Measurements from ENCODE around the gene GFPT2. TPM values are rescaled to one million over a fixed set of nuclear protein-coding genes. Genes with fewer than 3 reads are reported as not detected.

Gene GFPT2
- total RNA-seq, 1 donor from 2014 or later, result 17.6 TPM

GRCh38 chr5:180304431-180305375 lies 48.4 kb downstream of the GFPT2 start:
- Mint-ChIP-seq H3K4me3 (no peak overlapping the region), H3K27me3 (no peaks in the 10 kb centered on the region), H3K9me3 (no peaks in the 10 kb centered on the region), H3K4me1 (ENCODE audit: unreplicated experiment) (no peaks in the 10 kb centered on the region), H3K27ac (no peak overlapping the region), H3K36me3 (no peaks in the 10 kb centered on the region)
- no peak for TF ChIP-seq CTCF (conservative IDR thresholded peaks at IDR 0.05)
- DNase-seq (ENCODE audit: extremely low spot score, unreplicated experiment), result no peak

GRCh38 chr5:180304016-180304292 lies 49.2 kb downstream of the GFPT2 start:
- no peak for DNase-seq (ENCODE audit: extremely low spot score, unreplicated experiment)
- Mint-ChIP-seq H3K27ac (no peak overlapping the region), H3K36me3 (no peaks in the 10 kb centered on the region), H3K9me3 (no peaks in the 10 kb centered on the region), H3K27me3 (no peaks in the 10 kb centered on the region), H3K4me1 (ENCODE audit: unreplicated experiment) (no peaks in the 10 kb centered on the region), H3K4me3 (no peak overlapping the region)
- no peak for TF ChIP-seq CTCF (conservative IDR thresholded peaks at IDR 0.05)

GRCh38 chr5:180303226-180304015 lies 49.7 kb downstream of the GFPT2 start:
- H3K9me3 Mint-ChIP-seq, result no peaks in the 10 kb centered on the region
- no peaks in the 10 kb centered on the region for H3K27me3 Mint-ChIP-seq

GRCh38 chr5:180302256-180302655 lies 50.9 kb downstream of the GFPT2 start:
- Mint-ChIP-seq H3K27ac (no peak overlapping the region), H3K9me3 (no peaks in the 10 kb centered on the region), H3K36me3 (no peaks in the 10 kb centered on the region), H3K4me3 (no peak overlapping the region), H3K27me3 (no peaks in the 10 kb centered on the region), H3K4me1 (ENCODE audit: unreplicated experiment) (no peaks in the 10 kb centered on the region)
- DNase-seq (ENCODE audit: extremely low spot score, unreplicated experiment), result no peak
- no peak for TF ChIP-seq CTCF (conservative IDR thresholded peaks at IDR 0.05)

More at GRCh38 chr5:180303226-180304015, 49.7 kb downstream of the GFPT2 start:
- Mint-ChIP-seq H3K36me3 (no peaks in the 10 kb centered on the region), H3K4me3 (no peak overlapping the region), H3K4me1 (ENCODE audit: unreplicated experiment) (no peaks in the 10 kb centered on the region), H3K27ac (no peak overlapping the region)
- no peak for DNase-seq (ENCODE audit: extremely low spot score, unreplicated experiment)
- no peak for TF ChIP-seq CTCF (conservative IDR thresholded peaks at IDR 0.05)

- H3K9me3 Mint-ChIP-seq, result no peaks in the 10 kb centered on the region
- H3K36me3 Mint-ChIP-seq, result no peaks in the 10 kb centered on the region
- H3K27me3 Mint-ChIP-seq, result no peaks in the 10 kb centered on the region
- no peak overlapping the region for H3K27ac Mint-ChIP-seq
- H3K4me3 Mint-ChIP-seq, result no peak overlapping the region
- TF ChIP-seq CTCF (conservative IDR thresholded peaks at IDR 0.05), result no peak
- no peaks in the 10 kb centered on the region for H3K4me1 Mint-ChIP-seq (ENCODE audit: unreplicated experiment)
- no peak for DNase-seq (ENCODE audit: extremely low spot score, unreplicated experiment)
Measured at GRCh38 chr5:180301253-180301652, 51.9 kb downstream of the GFPT2 start.

All from type B pancreatic cell (in vitro differentiated cells).